Measurements from ENCODE around the gene UIMC1.

GRCh38 chr5:176912115-176912514 is 94.5 kb downstream of the UIMC1 start:
- TF ChIP-seq CTCF (conservative IDR thresholded peaks at IDR 0.05; ENCODE audit: low read length) = no peak
- no peak for TF ChIP-seq EZH2phosphoT487 (IDR thresholded peaks at IDR 0.05; ENCODE audit: borderline replicate concordance, low read depth, low read length)
